Mesendoderm (in vitro differentiated cells): ENCODE results near the gene OR5W2. TPM values are rescaled to one million over a fixed set of nuclear protein-coding genes. Genes with fewer than 3 reads are reported as not detected.

Experiments used
- DNase-seq: peaks from one replicate; pipeline ENCODE4 v3.0.0; 2013
- H2AK5ac ChIP-seq: 2 replicates; pipeline ENCODE4 v1.6.1; 2013; ENCODE audit warnings: low read length, inconsistent platforms
- H2BK120ac ChIP-seq: 2 replicates; pipeline ENCODE4 v1.6.1; 2013; ENCODE audit warnings: low read depth, mild to moderate bottlenecking, low read length, moderate library complexity, mixed read lengths
- H2BK15ac ChIP-seq: replicated peaks from 2 replicates; pipeline ENCODE4 v1.6.1; 2013; ENCODE audit warnings: low read depth, mild to moderate bottlenecking, moderate library complexity
- H2BK5ac ChIP-seq: 2 replicates; pipeline ENCODE4 v1.6.1; 2013; ENCODE audit warnings: low read length, inconsistent platforms
- H3K18ac ChIP-seq: 2 replicates; pipeline ENCODE4 v1.6.1; 2013; ENCODE audit warnings: mild to moderate bottlenecking, low read length, mixed read lengths
- H3K23ac ChIP-seq: one replicate; pipeline ENCODE4 v1.6.1; 2013; ENCODE audit warnings: low read length
- H3K27ac ChIP-seq: 2 replicates; pipeline ENCODE4 v1.5.1; 2013; ENCODE audit warnings: low read depth, mild to moderate bottlenecking, inconsistent platforms, low read length, moderate library complexity
- H3K27me3 ChIP-seq: 2 replicates; pipeline ENCODE4 v1.6.1; 2013; ENCODE audit warnings: low read length, control low read depth, mild to moderate bottlenecking, inconsistent platforms; ENCODE audit not compliant: insufficient read depth, poor library complexity
- H3K36me3 ChIP-seq: 2 replicates; pipeline ENCODE4 v1.6.1; 2013; ENCODE audit warnings: low read length, inconsistent platforms; ENCODE audit not compliant: control insufficient read depth, insufficient read depth
- H3K4ac ChIP-seq: one replicate; pipeline ENCODE4 v1.6.1; 2013; ENCODE audit warnings: low read depth, mild to moderate bottlenecking, low read length, moderate library complexity
- H3K4me1 ChIP-seq: 2 replicates; pipeline ENCODE4 v1.6.1; 2013; ENCODE audit warnings: low read depth, low read length, inconsistent platforms; ENCODE audit not compliant: control insufficient read depth
- H3K4me2 ChIP-seq: 2 replicates; pipeline ENCODE4 v1.6.1; 2013; ENCODE audit warnings: low read length
- H3K4me3 ChIP-seq: 2 replicates; pipeline ENCODE4 v1.5.1; 2013; ENCODE audit warnings: mild to moderate bottlenecking, low read length
- H3K56ac ChIP-seq: one replicate; pipeline ENCODE4 v1.6.1; 2013; ENCODE audit warnings: low read length
- H3K79me1 ChIP-seq: 2 replicates; pipeline ENCODE4 v1.6.1; 2013; ENCODE audit warnings: low read length, inconsistent platforms
- H3K79me2 ChIP-seq: 2 replicates; pipeline ENCODE4 v1.6.1; 2013; ENCODE audit warnings: mild to moderate bottlenecking, low read length; ENCODE audit not compliant: control insufficient read depth, insufficient read depth
- H3K9ac ChIP-seq: 2 replicates; pipeline ENCODE4 v1.6.1; 2013; ENCODE audit warnings: low read length, inconsistent platforms
- H4K5ac ChIP-seq: one replicate; pipeline ENCODE4 v1.6.1; 2013; ENCODE audit warnings: low read length
- H4K8ac ChIP-seq: one replicate; pipeline ENCODE4 v1.6.1; 2013; ENCODE audit warnings: low read depth, mild to moderate bottlenecking, control low read depth, low read length, moderate library complexity
- WGBS: extraction: QIAGEN DNeasy Blood & Tissue Kit; methylation state at CpG from one replicate; pipeline ENCODE4 v1.1.7; 2013; ENCODE audit warnings: low lambda C conversion rate, missing lambda C conversion rate; ENCODE audit not compliant: insufficient coverage; ENCODE audit errors: extremely low coverage; 5-methylcytosine and 5-hydroxymethylcytosine counted together
- polyA plus RNA-seq, 2 experiments: library from polyadenylated mRNA; stranded (reverse); fragments of 200-250 nt; gene quantifications; one replicate each; pipeline ENCODE4 v1.2.3, GENCODE V29; 2013

Gene OR5W2
- not detected for polyA plus RNA-seq (2013, experiment 1 of 2)
- polyA plus RNA-seq (2013, experiment 2 of 2) = not detected

DNA sequence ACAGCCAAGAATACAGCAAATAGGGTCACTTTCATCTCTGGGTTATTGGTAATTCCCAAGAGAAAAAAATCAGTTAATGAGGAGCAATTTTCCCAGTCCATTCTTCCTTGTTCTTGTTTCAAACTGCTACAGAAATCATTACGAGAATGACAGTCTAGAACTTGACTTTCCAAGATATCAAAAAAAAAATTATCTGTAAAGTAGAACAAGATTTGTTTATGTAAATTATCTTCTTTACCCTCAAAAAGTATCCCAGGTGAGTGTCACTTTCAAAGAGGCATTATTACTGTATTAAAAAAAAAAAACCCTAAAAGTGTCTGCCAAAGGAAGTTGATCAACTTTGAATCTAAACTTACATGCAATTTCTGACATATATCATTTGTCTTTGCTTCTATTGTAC, at the start of gene OR5W2:
Gene OR5W2 (minus strand): TSS at position 101 of the 400 bp plus-strand sequence. CDS start 0 bp downstream, at position 101.
- Histone ChIP-seq H3K79me2 (no peaks in the 10 kb centered on the region), H3K27me3 (no peaks in the 10 kb centered on the region), H2BK120ac (no peak within 1 kb of the TSS), H3K36me3 (no peaks in the 10 kb centered on the region), H2BK5ac (no peak within 1 kb of the TSS), H3K9ac (no peak within 1 kb of the TSS), H3K4me1 (no peaks in the 10 kb centered on the region), H3K23ac (no peak within 1 kb of the TSS), H3K56ac (no peak within 1 kb of the TSS), H3K4me3 (no peak within 1 kb of the TSS), H3K18ac (no peak within 1 kb of the TSS), H3K4ac (no peak within 1 kb of the TSS), H4K8ac (no peak within 1 kb of the TSS), H4K5ac (no peak within 1 kb of the TSS), H3K4me2 (no peak within 1 kb of the TSS), H3K27ac (no peak within 1 kb of the TSS), H2BK15ac (no peak within 1 kb of the TSS), H2AK5ac (no peak within 1 kb of the TSS), H3K79me1 (no peaks in the 10 kb centered on the region)
- DNase-seq = no peak
- WGBS = no CpG with 5 or more reads among the region's 1 CpG

GRCh38 chr11:55956521-55956920, 42.1 kb upstream of the OR5W2 start:
- Histone ChIP-seq H2BK120ac (no peak overlapping the region), H4K8ac (no peak overlapping the region), H3K4ac (no peak overlapping the region), H3K27me3 (no peaks in the 10 kb centered on the region), H4K5ac (no peak overlapping the region), H3K79me1 (no peaks in the 10 kb centered on the region), H3K4me2 (no peak overlapping the region), H3K18ac (no peak overlapping the region), H3K9ac (no peak overlapping the region), H3K79me2 (no peaks in the 10 kb centered on the region), H3K27ac (no peak overlapping the region), H3K4me1 (no peaks in the 10 kb centered on the region), H3K23ac (no peak overlapping the region), H3K56ac (no peak overlapping the region), H3K4me3 (no peak overlapping the region), H3K36me3 (no peaks in the 10 kb centered on the region), H2BK5ac (no peak overlapping the region), H2AK5ac (no peak overlapping the region), H2BK15ac (no peak overlapping the region)
- DNase-seq = no peak
- WGBS = no CpG with 5 or more reads among the region's 4 CpGs

GRCh38 chr11:55949330-55949729, 34.9 kb upstream of the OR5W2 start:
- Histone ChIP-seq H3K9ac (no peak overlapping the region), H2BK120ac (no peak overlapping the region), H3K4ac (no peak overlapping the region), H3K4me3 (no peak overlapping the region), H3K4me1 (no peaks in the 10 kb centered on the region), H3K18ac (no peak overlapping the region), H3K79me1 (no peaks in the 10 kb centered on the region), H4K5ac (no peak overlapping the region), H3K56ac (no peak overlapping the region), H3K23ac (no peak overlapping the region), H2AK5ac (no peak overlapping the region), H4K8ac (no peak overlapping the region), H3K27me3 (no peaks in the 10 kb centered on the region), H3K36me3 (no peaks in the 10 kb centered on the region), H3K79me2 (no peaks in the 10 kb centered on the region), H2BK15ac (no peak overlapping the region), H3K27ac (no peak overlapping the region), H3K4me2 (no peak overlapping the region), H2BK5ac (no peak overlapping the region)
- peak; percentile 25 for DNase-seq
- no CpG with 5 or more reads among the region's 4 CpGs for WGBS

GRCh38 chr11:55942785-55943392, 28.5 kb upstream of the OR5W2 start:
- Histone ChIP-seq H3K79me2 (no peaks in the 10 kb centered on the region), H3K79me1 (no peaks in the 10 kb centered on the region), H3K4ac (no peak overlapping the region), H3K36me3 (no peaks in the 10 kb centered on the region), H4K8ac (no peak overlapping the region), H3K4me3 (no peak overlapping the region), H3K9ac (no peak overlapping the region), H3K56ac (no peak overlapping the region), H4K5ac (no peak overlapping the region), H2BK15ac (no peak overlapping the region), H3K23ac (no peak overlapping the region), H3K4me2 (no peak overlapping the region), H3K27me3 (no peaks in the 10 kb centered on the region), H3K18ac (no peak overlapping the region), H2AK5ac (no peak overlapping the region), H3K4me1 (no peaks in the 10 kb centered on the region), H3K27ac (no peak overlapping the region), H2BK120ac (no peak overlapping the region), H2BK5ac (no peak overlapping the region)
- WGBS = no CpG with 5 or more reads among the region's 3 CpGs
- DNase-seq = peak; percentile 69

DNA sequence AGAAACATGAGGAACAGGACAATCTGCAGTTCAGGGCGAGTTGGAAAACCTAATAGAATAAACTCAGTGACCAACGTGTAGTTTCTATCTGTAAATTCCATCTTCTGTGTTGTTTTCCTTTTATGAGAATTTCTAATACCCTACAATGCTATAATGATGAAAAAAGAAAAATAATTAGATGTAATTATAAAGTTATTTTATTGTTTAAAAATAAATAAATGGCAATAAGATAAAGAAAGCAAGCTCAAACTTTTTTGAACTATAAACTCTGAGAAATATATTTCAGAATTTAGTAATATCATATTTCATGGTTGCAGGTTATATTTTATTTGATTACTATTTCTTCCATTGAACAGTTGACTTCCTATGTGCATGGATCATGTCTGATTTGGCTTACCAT, 21.9 kb upstream of the OR5W2 start, which contains the start of gene OR5I1:
Gene OR5I1 (minus strand): TSS at position 101 of the 400 bp plus-strand sequence. CDS start 0 bp downstream, at position 101.
- Histone ChIP-seq H3K36me3 (no peaks in the 10 kb centered on the region), H3K27ac (no peak within 1 kb of the TSS), H2BK5ac (no peak within 1 kb of the TSS), H3K79me2 (no peaks in the 10 kb centered on the region), H3K4me1 (no peaks in the 10 kb centered on the region), H4K5ac (no peak within 1 kb of the TSS), H3K79me1 (no peaks in the 10 kb centered on the region), H3K23ac (no peak within 1 kb of the TSS), H3K56ac (no peak within 1 kb of the TSS), H3K4me2 (no peak within 1 kb of the TSS), H3K4ac (no peak within 1 kb of the TSS), H2BK120ac (no peak within 1 kb of the TSS), H2BK15ac (no peak within 1 kb of the TSS), H4K8ac (no peak within 1 kb of the TSS), H3K27me3 (no peaks in the 10 kb centered on the region), H2AK5ac (no peak within 1 kb of the TSS), H3K18ac (no peak within 1 kb of the TSS), H3K4me3 (no peak within 1 kb of the TSS), H3K9ac (no peak within 1 kb of the TSS)
- DNase-seq = no peak
- WGBS = no CpG with 5 or more reads among the region's 2 CpGs

GRCh38 chr11:55920537-55920936, 6.2 kb upstream of the OR5W2 start:
- no peak overlapping the region for H3K56ac ChIP-seq
- no peaks in the 10 kb centered on the region for H3K36me3 ChIP-seq
- no peak overlapping the region for H4K5ac ChIP-seq
- H3K9ac ChIP-seq = no peak overlapping the region
- H3K27ac ChIP-seq = no peak overlapping the region
- no peak overlapping the region for H3K4me3 ChIP-seq
- H3K18ac ChIP-seq = no peak overlapping the region
- no peak overlapping the region for H3K4me2 ChIP-seq
- no peak overlapping the region for H4K8ac ChIP-seq
- WGBS = no CpG with 5 or more reads among the region's 5 CpGs
- H3K27me3 ChIP-seq = no peaks in the 10 kb centered on the region
- no peak overlapping the region for H2BK15ac ChIP-seq
- no peak overlapping the region for H3K4ac ChIP-seq
- H2BK120ac ChIP-seq = no peak overlapping the region
- no peak overlapping the region for H2BK5ac ChIP-seq
- H3K79me1 ChIP-seq = no peaks in the 10 kb centered on the region
- H3K79me2 ChIP-seq = no peaks in the 10 kb centered on the region
- no peaks in the 10 kb centered on the region for H3K4me1 ChIP-seq
- H3K23ac ChIP-seq = no peak overlapping the region
- DNase-seq = no peak
- no peak overlapping the region for H2AK5ac ChIP-seq
